22Rv1 (cell line): ENCODE data around the gene COPS9.

Source experiments
- H3K27ac ChIP-seq: fragments of 450-650 bp; 2 replicates; pipeline ENCODE4 v1.5.1; 2017
- CTCF ChIP-seq: fragments of 450-650 bp; IDR thresholded peaks from 2 replicates; pipeline ENCODE4 v1.5.1; 2017; ENCODE audit warnings: mild to moderate bottlenecking
- ZFX ChIP-seq: fragments of 450-650 bp; IDR thresholded peaks from 2 replicates; pipeline ENCODE4 v1.6.1; 2017; ENCODE audit warnings: antibody characterized with exemption, borderline replicate concordance

The COPS9 gene

GRCh38 chr2:240121675-240122074 is 14.4 kb downstream of the COPS9 start:
- TF ChIP-seq ZFX (no peak), CTCF (no peak)
- no peak overlapping the region for H3K27ac ChIP-seq

GRCh38 chr2:240121190-240121589 is 14.9 kb downstream of the COPS9 start:
- TF ChIP-seq CTCF (no peak), ZFX (no peak)
- no peak overlapping the region for H3K27ac ChIP-seq

GRCh38 chr2:240114233-240114632 is 21.9 kb downstream of the COPS9 start:
- TF ChIP-seq ZFX: no peak
- TF ChIP-seq CTCF: no peak
- no peak overlapping the region for H3K27ac ChIP-seq

- TF ChIP-seq CTCF: no peak
- TF ChIP-seq ZFX: no peak
- no peak overlapping the region for H3K27ac ChIP-seq
Measured at GRCh38 chr2:240112914-240113690, 23.0 kb downstream of the COPS9 start.

- no peak overlapping the region for H3K27ac ChIP-seq
- TF ChIP-seq CTCF: no peak
- TF ChIP-seq ZFX: no peak
Measured at GRCh38 chr2:240111253-240111652, 24.9 kb downstream of the COPS9 start.

- no peak overlapping the region for H3K27ac ChIP-seq
- no peak for TF ChIP-seq CTCF
- TF ChIP-seq ZFX: no peak
Measured at GRCh38 chr2:240109386-240109785, 26.7 kb downstream of the COPS9 start.

- TF ChIP-seq ZFX (no peak), CTCF (no peak)
- H3K27ac ChIP-seq: no peak overlapping the region
Measured at GRCh38 chr2:240107477-240107796, 28.7 kb downstream of the COPS9 start.
